ENCODE measurements around the gene CHIC2. TPM values are rescaled to one million over a fixed set of nuclear protein-coding genes. Genes with fewer than 3 reads are reported as not detected.
A peak's percentile ranks its signal among the peaks of the same experiment; 100 is the strongest.

The CHIC2 gene
- total RNA-seq, 1 experiment from 2014 or later, result 8.2 TPM

DNA sequence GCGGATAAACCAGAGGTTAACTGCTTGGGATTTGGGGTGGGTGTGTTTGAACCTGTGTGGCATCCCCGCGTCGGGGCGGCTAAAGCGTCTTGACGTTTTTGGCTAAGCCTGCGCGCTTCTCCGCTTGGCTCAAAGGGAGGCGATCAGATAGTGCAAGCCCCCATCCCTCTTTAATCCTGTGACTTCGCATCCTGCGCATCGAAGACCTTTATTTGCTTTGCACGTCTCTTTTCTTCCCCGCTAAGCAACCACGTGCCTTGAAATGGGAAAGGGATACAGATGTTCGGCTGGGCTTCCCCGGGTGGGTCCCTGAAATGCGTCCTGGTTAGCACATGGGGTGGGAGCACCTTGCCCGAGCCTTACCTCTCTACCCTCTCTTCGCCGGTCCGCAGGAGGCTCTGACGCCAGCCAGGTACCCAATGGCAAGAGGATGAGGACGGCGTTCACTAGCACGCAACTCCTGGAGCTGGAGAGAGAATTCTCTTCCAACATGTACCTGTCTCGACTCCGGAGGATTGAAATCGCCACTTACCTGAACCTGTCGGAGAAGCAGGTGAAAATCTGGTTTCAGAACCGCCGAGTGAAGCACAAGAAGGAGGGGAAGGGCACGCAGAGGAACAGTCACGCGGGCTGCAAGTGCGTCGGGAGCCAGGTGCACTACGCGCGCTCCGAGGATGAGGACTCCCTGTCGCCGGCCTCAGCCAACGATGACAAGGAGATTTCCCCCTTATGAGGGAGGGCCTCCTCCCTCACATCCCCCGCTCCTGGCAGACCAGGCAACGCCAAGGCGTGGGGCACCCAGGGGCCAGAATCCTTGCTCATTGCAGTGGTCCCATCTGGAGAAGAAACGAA is 37.0 kb upstream of the CHIC2 start:
- Histone ChIP-seq H3K4me2 (ENCODE audit: insufficient read depth, insufficient read length, low read length) (peak overlapping the region; percentile 20), H2BK5ac (ENCODE audit: insufficient read length, low read length) (no peak overlapping the region), H2BK12ac (ENCODE audit: insufficient read length, low read depth, low read length) (no peak overlapping the region), H2BK20ac (ENCODE audit: low read depth, low read length, poor library complexity, severe bottlenecking) (no peak overlapping the region), H3K4me1 (ENCODE audit: insufficient read depth, low read length) (peaks cover 3% of the 10 kb centered on the region; the same call in 1 of the 2 replicates), H3K79me2 (ENCODE audit: insufficient read depth, low read length) (no peaks in the 10 kb centered on the region), H2AK5ac (ENCODE audit: insufficient read length, low read length) (no peak overlapping the region), H3K9me3 (ENCODE audit: control insufficient read depth, low read depth, low read length) (no peaks in the 10 kb centered on the region), H4K91ac (ENCODE audit: insufficient read length, low read depth, low read length) (no peak overlapping the region), H2AFZ (ENCODE audit: low read length) (no peak overlapping the region), H3K23ac (ENCODE audit: insufficient read length, low read depth, low read length) (no peak overlapping the region), H3T11ph (ENCODE audit: low read length) (no peak overlapping the region), H3K27me3 (ENCODE audit: insufficient read depth, low read length) (peaks cover 89% of the 10 kb centered on the region), H3K14ac (ENCODE audit: insufficient read depth, low read length) (no peak overlapping the region), H3K79me1 (ENCODE audit: insufficient read depth, low read depth, low read length, poor library complexity, severe bottlenecking) (no peaks in the 10 kb centered on the region), H4K5ac (ENCODE audit: insufficient read length, low read depth, low read length) (no peak overlapping the region), H3K4ac (ENCODE audit: low read depth, low read length) (no peak overlapping the region), H3K56ac (ENCODE audit: insufficient read length, low read depth, low read length) (no peak overlapping the region), H3K18ac (ENCODE audit: insufficient read length, low read depth, low read length) (no peak overlapping the region), H2BK15ac (ENCODE audit: low read depth, low read length) (no peak overlapping the region), H4K20me1 (ENCODE audit: control insufficient read depth, insufficient read depth, insufficient read length) (no peaks in the 10 kb centered on the region), H2BK120ac (ENCODE audit: low read depth, low read length, poor library complexity, severe bottlenecking) (no peak overlapping the region), H3K23me2 (ENCODE audit: insufficient read length, low read depth, low read length, poor library complexity, severe bottlenecking) (peaks cover 27% of the 10 kb centered on the region), H3K9ac (ENCODE audit: extremely low read depth, insufficient read length, low read length) (no peak overlapping the region), H4K8ac (replicated peaks; ENCODE audit: insufficient read length, low read depth, low read length) (no peak overlapping the region), H3K27ac (ENCODE audit: insufficient read length, low read depth, low read length) (no peak overlapping the region)
- Mint-ChIP-seq H3K4me3 (peak overlapping the region; percentile 30 to 76), H3K9me3 (peaks cover 0 to 9% of the 10 kb centered on the region in 2 experiments; a peak in 1 of 5 replicates), H3K4me1 (peaks cover 42 to 77% of the 10 kb centered on the region in 2 experiments), H3K27me3 (ENCODE audit: low read depth) (peaks cover 100% of the 10 kb centered on the region), H3K36me3 (ENCODE audit: insufficient read depth in 1 of 3, low read depth in 3 of 3) (0 out of 7 replicates have a peak, but pooled peaks cover 0 to 3% (median 0%) of the 10 kb centered on the region in 3 experiments), H3K27ac (no peak overlapping the region)
- TF ChIP-seq, protein P1, sequence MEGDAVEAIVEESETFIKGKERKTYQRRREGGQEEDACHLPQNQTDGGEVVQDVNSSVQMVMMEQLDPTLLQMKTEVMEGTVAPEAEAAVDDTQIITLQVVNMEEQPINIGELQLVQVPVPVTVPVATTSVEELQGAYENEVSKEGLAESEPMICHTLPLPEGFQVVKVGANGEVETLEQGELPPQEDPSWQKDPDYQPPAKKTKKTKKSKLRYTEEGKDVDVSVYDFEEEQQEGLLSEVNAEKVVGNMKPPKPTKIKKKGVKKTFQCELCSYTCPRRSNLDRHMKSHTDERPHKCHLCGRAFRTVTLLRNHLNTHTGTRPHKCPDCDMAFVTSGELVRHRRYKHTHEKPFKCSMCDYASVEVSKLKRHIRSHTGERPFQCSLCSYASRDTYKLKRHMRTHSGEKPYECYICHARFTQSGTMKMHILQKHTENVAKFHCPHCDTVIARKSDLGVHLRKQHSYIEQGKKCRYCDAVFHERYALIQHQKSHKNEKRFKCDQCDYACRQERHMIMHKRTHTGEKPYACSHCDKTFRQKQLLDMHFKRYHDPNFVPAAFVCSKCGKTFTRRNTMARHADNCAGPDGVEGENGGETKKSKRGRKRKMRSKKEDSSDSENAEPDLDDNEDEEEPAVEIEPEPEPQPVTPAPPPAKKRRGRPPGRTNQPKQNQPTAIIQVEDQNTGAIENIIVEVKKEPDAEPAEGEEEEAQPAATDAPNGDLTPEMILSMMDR (conservative IDR thresholded peaks at IDR 0.05), result no peak
- no CpG with 5 or more reads among the region's 50 CpGs for WGBS (ENCODE audit: extremely low coverage, insufficient read length, low lambda C conversion rate)
- DNase-seq, result peak; percentile 64
